ENCODE results near the gene CNTNAP5.

Gene CNTNAP5

GRCh38 chr2:124838406-124838805 is 813.3 kb downstream of the CNTNAP5 start:
- ATAC-seq: no peak
- TF ChIP-seq TOX (CRISPR knock-in tag; IDR thresholded peaks at IDR 0.05; ENCODE audit: borderline replicate concordance) (no peak), GLIS3 (CRISPR knock-in tag; IDR thresholded peaks at IDR 0.05) (no peak), TSHZ2 (CRISPR knock-in tag; IDR thresholded peaks at IDR 0.05) (no peak), ZFP30 (CRISPR knock-in tag; IDR thresholded peaks at IDR 0.05) (no peak), ZFP3 (CRISPR knock-in tag; IDR thresholded peaks at IDR 0.05) (no peak), CSDC2 (CRISPR knock-in tag; IDR thresholded peaks at IDR 0.05) (no peak)

- TF ChIP-seq CREB5 (CRISPR knock-in tag; IDR thresholded peaks at IDR 0.05; ENCODE audit: low read depth) (no peak), CSRNP3 (CRISPR knock-in tag; IDR thresholded peaks at IDR 0.05) (no peak), ZNF8 (CRISPR knock-in tag; IDR thresholded peaks at IDR 0.05) (no peak), ARNTL (CRISPR knock-in tag; IDR thresholded peaks at IDR 0.05; ENCODE audit: borderline replicate concordance, low read depth) (no peak), TSHZ2 (CRISPR knock-in tag; IDR thresholded peaks at IDR 0.05) (no peak), OSR1 (CRISPR knock-in tag; IDR thresholded peaks at IDR 0.05) (no peak), ZNF565 (CRISPR knock-in tag; conservative IDR thresholded peaks at IDR 0.05; ENCODE audit: low read depth) (no peak)
- ATAC-seq: no peak
Measured at GRCh38 chr2:124867247-124867646, 842.2 kb downstream of the CNTNAP5 start.

- no peak for TF ChIP-seq TSHZ2 (CRISPR knock-in tag; IDR thresholded peaks at IDR 0.05)
- no peak for TF ChIP-seq CSDC2 (CRISPR knock-in tag; IDR thresholded peaks at IDR 0.05)
- no peak for TF ChIP-seq ZNF565 (CRISPR knock-in tag; conservative IDR thresholded peaks at IDR 0.05; ENCODE audit: low read depth)
- ATAC-seq: no peak
Measured at GRCh38 chr2:124874219-124874618, 849.1 kb downstream of the CNTNAP5 start.

- TF ChIP-seq PPARA (CRISPR knock-in tag; IDR thresholded peaks at IDR 0.05; ENCODE audit: borderline replicate concordance) (no peak), ZNF565 (CRISPR knock-in tag; conservative IDR thresholded peaks at IDR 0.05; ENCODE audit: low read depth) (no peak), ARNTL (CRISPR knock-in tag; IDR thresholded peaks at IDR 0.05; ENCODE audit: borderline replicate concordance, low read depth) (no peak), ESRRG (CRISPR knock-in tag; IDR thresholded peaks at IDR 0.05) (no peak), ZFP30 (CRISPR knock-in tag; IDR thresholded peaks at IDR 0.05) (no peak), ISL1 (CRISPR knock-in tag; IDR thresholded peaks at IDR 0.05) (no peak), ZC3H10 (CRISPR knock-in tag; IDR thresholded peaks at IDR 0.05) (no peak), ZFP3 (CRISPR knock-in tag; IDR thresholded peaks at IDR 0.05) (no peak), PATZ1 (CRISPR knock-in tag; IDR thresholded peaks at IDR 0.05; ENCODE audit: borderline replicate concordance) (no peak), ZNF8 (CRISPR knock-in tag; IDR thresholded peaks at IDR 0.05) (no peak), OSR1 (CRISPR knock-in tag; IDR thresholded peaks at IDR 0.05) (no peak), CSRNP3 (CRISPR knock-in tag; IDR thresholded peaks at IDR 0.05) (no peak), GLIS3 (CRISPR knock-in tag; IDR thresholded peaks at IDR 0.05) (no peak), SNAI2 (CRISPR knock-in tag; IDR thresholded peaks at IDR 0.05) (no peak), CSDC2 (CRISPR knock-in tag; IDR thresholded peaks at IDR 0.05) (no peak)
- no peak for ATAC-seq
Measured at GRCh38 chr2:124874676-124875075, 849.6 kb downstream of the CNTNAP5 start.

All from SK-N-SH treated with all-trans-retinoic acid at 6 μM for 48 hours (cell line).